Measurements from ENCODE around the gene MIGA2.

The MIGA2 gene

DNA sequence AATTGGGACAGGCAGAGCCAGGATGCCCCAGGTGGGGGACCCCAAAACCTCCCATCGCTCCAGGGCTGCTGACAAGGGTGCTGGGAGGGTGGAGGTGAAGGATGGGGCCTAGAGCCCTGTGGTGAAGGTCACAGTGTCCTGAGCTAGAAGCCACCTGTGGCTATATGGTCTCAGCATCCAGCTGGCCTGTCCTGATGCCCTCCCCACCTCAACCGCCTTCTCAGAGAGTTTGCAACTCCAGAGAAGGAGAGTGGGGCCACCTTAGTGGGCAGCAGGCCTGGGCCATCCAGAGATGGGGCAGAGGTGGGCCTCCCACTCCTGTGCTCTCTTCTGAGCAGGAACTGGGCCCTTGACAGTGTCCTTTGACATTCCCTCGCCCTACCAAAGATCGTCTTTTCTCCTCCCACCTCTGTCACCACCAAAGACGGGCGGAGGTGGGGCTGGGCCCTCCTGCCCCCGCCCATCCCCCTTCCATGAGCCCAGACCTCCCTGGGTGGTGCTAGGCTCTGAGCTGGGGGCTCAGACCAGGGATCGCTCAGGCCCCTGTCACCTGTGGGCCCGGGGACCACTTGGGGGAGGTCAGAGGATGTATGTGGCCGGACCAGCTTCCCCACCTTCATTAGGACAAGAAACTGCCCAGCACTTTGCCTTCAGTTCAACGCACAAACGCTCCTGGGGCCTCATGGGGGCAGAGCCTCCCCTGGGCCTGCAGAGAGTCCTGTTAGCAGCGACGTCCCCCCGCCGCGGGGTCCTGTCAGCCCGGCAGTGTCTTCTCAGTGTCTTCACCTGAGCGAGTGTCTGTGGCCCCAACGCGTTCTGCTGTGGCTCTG lies 34.5 kb downstream of the MIGA2 start:
- DNase-seq (ENCODE audit: extremely low read depth in 1 of 2, low read depth in 1 of 2): no peak

DNA sequence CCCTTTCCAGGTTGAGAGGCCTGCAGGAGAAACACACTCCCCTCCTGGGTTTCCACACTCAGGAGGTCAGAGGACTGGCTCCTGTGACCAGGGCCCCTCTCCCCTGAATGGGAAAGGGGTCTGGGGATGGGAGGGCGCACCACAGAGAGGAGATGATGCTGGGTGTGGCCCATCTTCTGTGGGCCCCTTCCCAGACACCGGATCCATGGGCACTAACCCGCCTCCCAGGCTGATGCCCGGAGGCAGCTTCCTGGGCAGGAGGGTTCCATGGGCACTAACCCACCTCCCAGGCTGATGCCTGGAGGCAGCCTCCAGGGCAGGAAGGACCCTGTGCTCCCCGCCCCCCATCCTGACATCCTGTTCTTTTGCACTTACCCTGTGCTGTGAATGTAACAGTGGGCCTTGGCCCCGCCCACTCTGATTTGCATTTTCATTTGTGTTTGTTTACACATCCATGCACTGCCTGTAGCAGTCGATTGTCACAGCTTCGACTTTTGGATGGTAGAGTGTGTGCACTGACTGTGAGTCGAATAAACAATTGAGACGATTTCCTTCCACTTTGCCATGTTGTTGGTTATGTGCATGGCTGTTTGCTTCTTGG lies 35.2 kb downstream of the MIGA2 start:
- DNase-seq (ENCODE audit: extremely low read depth in 1 of 2, low read depth in 1 of 2): no peak

DNA sequence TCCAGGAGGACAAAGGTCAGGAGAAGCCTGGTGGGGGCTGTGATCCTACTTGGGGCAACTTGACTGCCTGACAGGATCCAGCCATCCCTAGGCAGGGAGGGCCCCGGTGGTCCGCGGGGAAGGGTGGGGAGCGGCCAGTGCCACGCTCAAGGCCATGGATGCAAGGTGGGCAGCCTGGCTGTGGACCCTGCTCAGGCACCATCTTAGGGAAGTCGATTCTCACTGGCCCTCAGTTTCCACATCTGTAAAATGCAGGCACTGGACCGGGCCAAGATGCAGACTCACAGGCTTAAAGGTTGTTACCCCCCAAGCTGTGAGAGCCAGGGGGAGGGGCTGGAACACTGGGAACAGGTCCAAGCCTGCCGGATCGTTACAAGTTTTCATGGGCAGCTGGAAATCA lies 35.7 kb downstream of the MIGA2 start:
- no peak for DNase-seq (ENCODE audit: extremely low read depth in 1 of 2, low read depth in 1 of 2)

DNA sequence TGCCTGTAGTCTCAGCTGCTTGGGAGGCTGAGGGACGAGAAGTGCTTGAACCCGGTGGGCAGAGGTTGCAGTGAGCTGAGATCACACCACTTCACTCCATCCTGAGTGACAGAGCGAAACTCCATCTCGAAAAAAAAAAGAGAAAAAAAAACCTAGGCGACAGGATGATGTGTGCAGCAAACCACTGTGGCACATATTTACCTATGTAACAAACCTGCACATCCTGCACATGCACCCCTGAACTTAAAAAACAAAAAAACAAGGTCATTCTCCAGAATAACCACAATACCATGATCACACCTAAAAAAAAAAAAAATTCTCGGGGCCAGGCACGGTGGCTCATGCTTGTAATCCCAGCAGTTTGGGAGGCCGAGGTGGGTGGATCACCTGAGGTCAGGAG lies 37.0 kb downstream of the MIGA2 start:
- DNase-seq (ENCODE audit: extremely low read depth in 1 of 2, low read depth in 1 of 2): no peak

DNA sequence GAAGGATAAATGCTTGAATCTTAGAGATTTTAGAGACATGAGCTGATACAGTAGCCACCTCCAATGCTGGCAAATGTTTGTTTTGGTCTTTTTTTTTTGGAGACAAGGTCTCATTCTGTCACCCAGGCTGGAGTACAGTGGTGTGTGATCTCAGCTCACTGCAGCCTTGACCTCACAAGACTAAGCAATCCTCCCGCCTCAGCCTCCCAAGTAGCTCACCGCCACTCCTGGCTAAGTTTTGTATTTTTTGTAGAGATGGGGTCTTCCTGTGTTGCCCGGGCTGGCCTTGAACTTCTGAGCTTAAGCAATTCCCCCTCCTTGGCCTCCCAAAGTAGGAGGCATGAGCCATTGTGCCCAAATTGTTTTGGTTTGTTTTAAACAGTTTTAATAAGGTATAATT lies 37.7 kb downstream of the MIGA2 start:
- no peak for DNase-seq (ENCODE audit: extremely low read depth in 1 of 2, low read depth in 1 of 2)

DNA sequence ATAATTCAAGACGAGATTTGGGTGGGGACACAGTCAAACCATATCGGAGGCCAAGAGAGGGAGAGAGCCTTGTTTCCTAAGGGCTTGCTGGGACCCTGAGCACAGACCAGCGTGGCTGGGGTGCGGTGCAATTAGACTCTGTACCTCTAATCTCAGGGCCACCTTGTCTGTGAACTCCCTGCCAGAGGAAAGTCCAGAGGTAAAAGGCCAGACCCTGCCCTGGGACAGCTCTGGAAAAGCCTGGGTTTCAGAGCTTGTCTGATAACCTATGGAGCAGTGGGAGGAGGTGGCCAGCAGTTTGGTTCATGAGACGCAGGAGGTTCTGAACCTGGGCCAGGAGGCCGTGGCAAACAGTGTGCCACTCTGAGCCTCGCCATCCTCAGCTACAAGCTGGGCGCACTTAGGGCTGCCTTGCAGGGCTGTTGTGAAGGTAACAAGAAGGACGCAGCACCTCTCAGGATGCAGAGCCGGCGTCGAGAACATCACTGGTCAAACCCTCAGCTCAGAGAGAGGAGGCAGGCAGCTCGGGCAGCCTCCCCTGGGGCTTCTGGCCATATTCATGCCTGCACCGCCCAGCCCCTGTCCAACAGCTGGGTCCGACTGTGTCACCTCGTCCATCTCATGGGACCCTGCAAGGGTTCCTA lies 39.7 kb downstream of the MIGA2 start:
- no peak for DNase-seq (ENCODE audit: extremely low read depth in 1 of 2, low read depth in 1 of 2)

DNA sequence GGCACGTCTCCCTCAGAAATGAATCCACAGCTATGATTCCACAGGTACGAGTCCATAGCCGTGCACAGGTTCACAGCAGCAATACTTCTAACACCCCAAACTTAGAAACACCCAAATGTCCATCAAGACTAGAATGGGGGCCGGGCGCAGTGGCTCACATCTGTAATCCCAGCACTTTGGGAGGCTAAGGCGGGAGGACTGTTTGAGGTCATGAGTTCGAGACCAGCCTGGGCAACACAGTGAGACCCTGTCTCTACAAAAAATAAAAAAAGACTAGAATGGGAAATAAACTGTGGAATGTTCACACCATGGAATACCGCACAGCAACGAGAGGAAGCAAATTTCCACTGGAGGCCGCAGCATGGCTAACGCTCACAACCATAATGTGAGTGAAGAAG lies 40.2 kb downstream of the MIGA2 start:
- DNase-seq (ENCODE audit: extremely low read depth in 1 of 2, low read depth in 1 of 2): no peak

DNA sequence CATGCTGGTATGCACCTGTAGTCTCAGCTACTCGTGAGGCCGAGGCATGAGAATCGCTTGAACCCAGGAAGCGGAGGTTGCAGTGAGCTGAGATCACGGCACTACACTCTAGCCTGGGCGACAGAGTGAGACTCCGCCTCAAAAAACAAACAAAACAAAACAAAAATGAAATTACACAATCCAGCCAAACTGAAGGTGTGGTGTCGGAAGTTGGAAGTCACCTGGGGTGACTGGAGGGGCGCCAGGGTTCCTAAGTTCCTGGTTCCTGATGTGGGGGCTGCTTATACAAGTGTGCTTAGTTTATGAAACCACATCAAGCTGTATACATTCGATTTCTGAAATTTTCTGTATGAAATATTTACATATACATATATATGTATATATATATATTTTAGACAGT lies 40.8 kb downstream of the MIGA2 start:
- no peak for DNase-seq (ENCODE audit: extremely low read depth in 1 of 2, low read depth in 1 of 2)

DNA sequence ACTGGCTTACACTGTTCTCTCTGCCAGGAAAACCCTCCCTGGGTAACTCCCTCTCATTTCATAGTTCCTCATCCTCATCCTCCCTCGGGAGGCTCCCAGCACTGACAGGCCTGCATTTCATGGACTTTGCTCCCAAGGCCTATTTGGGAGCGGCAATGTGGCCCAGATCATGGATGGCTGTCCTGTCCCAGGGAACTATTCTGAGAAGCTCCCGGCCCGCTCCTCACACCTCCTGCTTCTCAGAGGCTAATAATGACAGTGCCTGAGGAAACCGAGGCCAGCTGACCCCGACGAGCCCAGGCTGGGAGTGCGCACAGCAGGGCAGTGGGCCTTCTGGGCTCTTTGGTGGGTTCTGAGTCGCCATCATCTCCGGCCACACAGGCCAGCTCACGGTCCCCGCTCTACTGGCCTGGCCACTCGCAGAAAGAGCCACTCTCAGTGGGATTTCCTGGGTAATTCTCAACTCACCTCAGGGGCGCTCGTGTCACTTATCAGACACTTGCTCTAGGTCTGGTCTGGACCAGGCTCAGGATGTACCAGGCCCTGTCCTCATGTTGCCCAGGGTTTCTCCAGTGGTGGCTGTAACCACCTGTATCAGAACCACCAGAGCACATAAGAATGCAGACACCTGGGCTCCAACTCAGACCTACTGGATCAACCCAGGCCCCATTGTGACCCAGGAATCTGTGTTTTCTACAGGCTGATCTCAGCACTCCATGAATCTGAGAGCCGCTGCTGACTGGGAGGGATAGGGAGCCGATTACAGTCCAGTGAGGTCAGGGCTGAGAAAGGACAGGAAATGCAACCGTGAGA lies 42.5 kb downstream of the MIGA2 start:
- no peak for DNase-seq (ENCODE audit: extremely low read depth in 1 of 2, low read depth in 1 of 2)

DNA sequence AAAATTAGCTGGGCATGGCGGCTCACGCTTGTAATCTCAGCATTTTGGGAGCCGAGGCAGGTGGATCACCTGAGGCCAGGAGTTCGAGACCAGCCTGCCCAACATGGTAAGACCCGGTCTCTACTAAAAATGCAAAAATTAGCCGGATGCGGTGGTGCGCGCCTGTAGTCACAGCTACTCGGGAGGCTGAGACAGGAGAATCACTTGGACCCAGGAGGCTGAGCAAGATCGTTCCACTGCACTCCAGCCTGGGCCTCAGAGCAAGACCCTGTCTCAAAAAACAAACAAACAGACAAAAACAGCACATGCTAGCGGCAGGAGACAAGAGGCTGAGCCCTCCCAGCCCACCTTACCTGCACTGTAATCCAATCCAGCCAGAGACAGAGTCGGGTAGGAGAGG lies 43.4 kb downstream of the MIGA2 start:
- no peak for DNase-seq (ENCODE audit: extremely low read depth in 1 of 2, low read depth in 1 of 2)

DNA sequence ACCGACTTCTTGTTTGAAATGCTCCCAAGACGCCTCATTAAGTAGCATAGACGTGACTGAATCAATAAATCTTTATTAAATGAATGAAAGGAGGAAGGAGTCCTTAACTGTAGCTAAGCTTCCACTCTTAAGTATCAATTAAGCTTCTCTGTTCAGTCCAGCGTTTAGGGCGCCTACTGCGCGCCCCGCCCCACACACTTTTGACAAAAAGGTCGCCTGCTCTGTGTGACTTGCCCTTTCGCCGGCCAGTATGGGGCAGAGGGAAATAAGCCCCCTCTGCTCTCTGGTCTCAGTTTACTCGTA lies 43.8 kb downstream of the MIGA2 start:
- no peak for DNase-seq (ENCODE audit: extremely low read depth in 1 of 2, low read depth in 1 of 2)

DNA sequence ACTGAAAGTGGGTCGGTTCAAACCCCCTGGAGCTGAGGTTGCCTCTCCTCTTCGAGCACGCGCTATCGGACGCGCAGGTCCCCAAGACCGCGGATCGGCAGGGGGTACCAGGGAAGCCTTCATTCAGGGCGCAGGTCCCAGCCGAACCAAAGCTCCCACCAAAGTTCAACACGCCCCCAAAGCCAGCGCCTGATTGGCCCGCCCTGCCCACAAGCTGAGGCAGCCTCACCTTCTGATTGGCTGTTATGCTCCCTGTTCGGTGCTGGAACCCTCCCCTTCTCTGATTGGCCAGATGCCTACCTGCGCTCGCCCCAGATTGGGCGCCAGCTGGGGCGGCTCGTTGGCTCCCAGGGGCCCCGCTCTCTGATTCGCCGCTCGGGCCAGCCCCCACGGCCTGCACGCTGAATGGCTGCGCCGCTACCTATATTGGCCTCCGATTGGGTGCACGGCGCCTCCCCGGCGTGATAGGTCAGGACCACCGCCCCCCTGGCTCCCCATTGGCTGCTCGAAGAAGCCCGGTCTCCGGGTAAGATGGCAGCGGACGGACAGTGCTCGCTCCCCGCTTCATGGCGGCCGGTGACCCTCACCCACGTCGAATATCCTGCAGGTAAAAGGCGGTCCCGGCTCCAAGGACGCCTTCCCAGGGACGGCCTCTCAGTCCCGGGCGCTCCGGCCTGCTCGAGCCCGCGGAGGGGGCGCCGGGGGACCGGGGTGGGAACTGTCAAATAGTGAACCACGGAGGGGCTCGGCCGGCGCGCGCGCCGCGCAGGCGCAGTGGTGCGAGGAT lies 44.4 kb downstream of the MIGA2 start, which contains the start of gene DOLPP1:
DOLPP1 (plus strand) TSS at position 511 of the 787 bp plus-strand sequence; CDS start at position 532, 21 bp downstream.
- DNase-seq (ENCODE audit: extremely low read depth in 1 of 2, low read depth in 1 of 2): peak; percentile 98

DNA sequence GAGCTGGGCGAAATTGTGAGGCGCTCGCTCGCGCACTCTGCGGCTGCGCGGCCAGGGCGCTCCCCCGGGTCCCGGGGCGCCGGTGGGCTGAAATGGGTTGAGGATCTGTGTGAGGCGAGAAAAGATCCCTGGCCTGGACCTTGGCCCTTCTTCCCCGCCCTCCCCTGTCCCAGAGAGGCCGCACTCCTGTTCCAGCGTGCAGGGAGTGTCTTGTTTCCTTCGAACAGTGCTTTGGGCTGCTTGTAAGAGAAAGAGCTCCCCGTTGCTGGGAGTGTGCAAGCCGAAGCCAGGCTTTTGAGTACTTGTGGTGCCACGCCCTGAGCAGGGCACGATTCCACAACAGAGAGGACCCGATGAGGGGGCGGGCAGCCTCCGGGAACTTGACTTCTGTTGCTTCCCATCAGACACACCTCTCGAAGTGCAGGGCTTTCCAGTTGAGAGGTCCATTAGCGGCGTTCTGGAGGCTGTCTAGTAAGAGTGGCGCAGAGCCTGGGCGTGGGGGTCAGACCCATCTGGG lies 45.0 kb downstream of the MIGA2 start:
- no peak for DNase-seq (ENCODE audit: extremely low read depth in 1 of 2, low read depth in 1 of 2)

DNA sequence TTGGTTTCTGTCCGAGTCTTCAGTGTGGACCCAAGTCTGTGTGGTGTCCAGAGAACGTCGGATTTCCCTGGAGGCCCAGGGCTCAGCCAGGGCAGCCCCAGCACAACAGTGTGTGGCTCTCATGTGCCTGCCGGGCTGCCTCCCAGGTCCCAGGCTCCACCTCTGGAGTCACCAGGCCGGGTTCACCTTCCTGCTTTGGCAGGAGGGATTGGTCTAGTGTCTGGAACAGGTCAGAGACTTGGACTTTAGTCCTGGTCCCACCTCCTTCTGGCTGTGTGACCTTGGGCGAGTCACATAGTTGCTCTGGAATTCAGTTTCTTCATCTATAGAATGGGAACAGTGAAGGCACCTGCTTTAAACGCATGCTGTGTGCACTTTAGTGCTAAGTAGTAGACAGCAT lies 47.7 kb downstream of the MIGA2 start:
- no peak for DNase-seq (ENCODE audit: extremely low read depth in 1 of 2, low read depth in 1 of 2)

DNA sequence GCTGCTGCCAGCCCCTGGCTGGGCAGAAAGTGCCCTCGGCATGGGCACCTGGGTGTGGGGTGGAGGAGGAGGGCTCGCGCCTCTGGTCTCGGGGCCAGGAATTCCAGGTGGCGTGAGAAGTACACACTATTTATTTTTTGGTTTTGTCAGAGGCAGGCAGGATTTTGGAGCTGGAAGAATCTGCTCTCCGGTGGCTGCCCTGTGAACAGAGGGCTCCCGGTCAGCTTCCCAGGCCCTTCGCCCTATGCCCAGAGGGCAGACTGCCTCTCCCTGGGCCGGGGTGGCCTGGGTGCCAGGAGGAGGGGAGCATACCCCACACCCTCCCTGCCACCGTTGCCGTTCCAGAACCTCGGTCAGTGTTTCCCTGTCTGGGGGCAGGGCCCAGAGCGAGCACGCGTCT lies 52.8 kb downstream of the MIGA2 start:
- DNase-seq (ENCODE audit: extremely low read depth in 1 of 2, low read depth in 1 of 2): no peak

DNA sequence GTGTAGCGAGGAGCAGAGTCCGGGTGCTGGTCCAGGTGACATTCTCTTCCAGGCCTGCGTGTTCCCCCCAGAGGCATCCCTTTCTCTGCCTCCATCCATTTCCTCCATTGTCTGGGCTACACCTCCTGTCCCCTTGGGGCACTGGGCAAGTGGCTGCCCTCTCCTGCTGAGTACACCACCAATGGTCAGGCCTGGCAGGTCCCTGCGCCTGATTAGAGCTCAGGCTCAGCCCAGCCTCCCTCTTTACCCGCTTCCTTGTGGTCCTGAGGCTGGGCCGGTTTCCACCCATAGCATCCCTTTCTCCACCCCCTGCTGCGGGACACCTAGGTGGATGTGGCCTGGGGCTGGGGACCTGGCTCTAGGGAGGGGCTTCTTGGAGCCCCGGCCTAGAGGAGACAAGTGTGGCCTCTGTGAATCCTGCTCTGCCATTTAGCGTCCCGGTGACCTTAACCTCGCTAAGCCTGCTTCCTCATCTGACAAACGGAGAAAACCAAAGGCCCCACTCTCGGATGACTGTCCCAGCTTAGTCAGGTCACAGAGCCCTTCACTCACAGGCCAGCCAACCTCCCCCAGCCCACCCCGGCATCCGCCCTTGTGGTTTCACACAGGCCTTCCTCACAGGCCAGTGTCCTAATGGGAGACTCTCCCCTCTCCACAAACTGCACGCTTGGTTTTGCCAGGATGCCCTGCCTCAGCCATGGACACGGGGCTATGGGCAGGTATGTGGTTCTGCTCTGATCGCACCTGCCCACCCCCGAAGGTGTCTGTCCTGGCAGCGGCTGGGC lies 57.4 kb downstream of the MIGA2 start:
- no peak for DNase-seq (ENCODE audit: extremely low read depth in 1 of 2, low read depth in 1 of 2)

DNA sequence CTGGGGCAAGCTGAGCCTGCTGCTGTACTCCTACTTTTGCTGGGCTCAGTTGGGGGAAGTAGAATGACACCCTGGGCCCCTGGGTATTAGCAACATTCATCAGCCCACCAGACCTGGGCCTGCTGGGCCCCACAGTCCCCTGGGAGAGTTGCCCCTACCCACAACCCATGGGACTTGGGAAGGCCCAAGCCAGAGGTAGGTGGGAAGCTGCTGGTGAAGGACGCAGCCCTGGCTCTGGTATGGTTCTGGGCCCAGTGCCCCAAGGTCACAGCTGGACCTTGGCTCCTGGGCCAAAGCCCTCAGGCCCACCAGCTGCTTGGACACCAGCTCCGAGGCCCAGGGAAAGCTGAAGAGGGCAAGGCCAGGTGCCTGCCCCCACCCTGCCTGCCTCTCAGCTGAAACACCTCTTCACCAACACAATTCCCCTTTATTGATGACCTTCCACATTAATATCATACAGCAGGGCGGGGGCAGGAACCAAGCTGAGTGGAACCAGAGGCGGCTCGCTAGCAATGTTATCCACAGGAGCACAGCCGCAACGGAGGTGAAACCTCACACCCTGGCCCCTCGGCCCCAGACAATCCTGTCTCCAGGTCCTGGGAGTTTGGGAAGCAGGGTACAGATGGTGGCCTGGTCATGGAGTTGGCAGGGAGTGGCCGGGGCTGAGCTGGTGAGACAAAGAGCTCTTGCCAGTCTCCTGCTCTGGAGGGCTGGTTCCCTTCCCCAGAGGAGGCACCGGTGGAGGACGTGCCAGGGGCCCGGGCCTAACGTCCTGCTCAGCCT lies 58.2 kb downstream of the MIGA2 start:
- no peak for DNase-seq (ENCODE audit: extremely low read depth in 1 of 2, low read depth in 1 of 2)

DNA sequence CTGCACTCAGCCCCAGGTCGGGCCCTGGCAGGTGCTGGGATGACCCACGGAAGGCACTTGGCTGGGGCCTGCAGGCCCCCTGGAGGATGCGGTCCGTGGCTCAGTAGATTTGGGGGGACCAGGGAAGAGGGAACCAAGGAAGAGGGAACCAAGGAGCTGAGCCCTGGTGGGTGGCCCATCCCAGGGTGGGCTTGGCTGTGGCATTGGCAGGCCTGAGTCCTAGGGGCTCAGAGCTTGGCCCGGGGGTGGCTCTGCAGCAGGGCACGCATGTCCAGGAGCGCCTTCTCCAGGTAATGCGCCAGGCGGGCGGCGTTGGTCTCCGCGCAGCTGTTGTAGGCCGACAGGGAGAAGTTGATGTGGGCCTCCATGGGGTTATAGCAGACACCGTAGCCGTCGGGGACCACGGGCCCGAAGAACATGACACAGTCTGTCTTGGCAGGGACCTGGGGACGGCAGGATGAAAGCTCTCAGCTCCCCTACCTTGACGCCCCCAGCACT lies 58.8 kb downstream of the MIGA2 start:
- no peak for DNase-seq (ENCODE audit: extremely low read depth in 1 of 2, low read depth in 1 of 2)

DNA sequence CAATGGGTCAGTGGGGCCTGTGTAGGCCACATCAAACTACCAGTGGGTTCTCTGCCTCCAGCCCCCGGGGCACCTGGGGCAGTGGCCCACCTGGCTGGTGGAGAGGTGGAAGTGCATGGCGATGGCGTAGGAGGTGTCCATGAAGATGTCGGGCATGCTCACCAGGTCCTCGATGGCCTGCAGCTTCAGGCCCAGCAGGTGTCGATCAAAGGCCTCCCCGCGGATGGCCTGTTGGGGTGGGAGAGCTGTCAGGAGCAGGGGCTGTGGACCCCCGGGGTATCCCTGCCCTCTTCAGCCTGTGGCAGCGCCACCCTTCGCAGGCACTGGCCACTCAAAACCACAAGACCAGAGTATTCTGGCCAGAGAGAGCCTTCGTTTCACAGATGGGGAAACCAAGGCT lies 59.5 kb downstream of the MIGA2 start:
- DNase-seq (ENCODE audit: extremely low read depth in 1 of 2, low read depth in 1 of 2): no peak

Measured in stimulated activated CD8-positive, alpha-beta memory T cell treated with anti-CD3 and anti-CD28 coated beads, Interleukin-7, amount 100 ng/mL, for 48 hours (primary cell).